Muscle layer of duodenum (tissue), 2 donors: ENCODE results near the gene URB1.

Experiments
- H3K27ac ChIP-seq: one replicate; pipeline ENCODE4 v1.7.0; 2013; ENCODE audit warnings: mild to moderate bottlenecking, low read length
- H3K27me3 ChIP-seq: one replicate; pipeline ENCODE4 v1.7.0; 2013; ENCODE audit warnings: low read depth, mild to moderate bottlenecking, control low read depth, low read length
- H3K36me3 ChIP-seq, 2 donors: one replicate each; pipeline ENCODE4 v1.7.0; 2013; ENCODE audit warnings: low read length in 2 of 2, control low read depth in 1 of 2, mild to moderate bottlenecking in 1 of 2; ENCODE audit not compliant: insufficient read depth in 2 of 2, control insufficient read depth in 1 of 2
- H3K4me1 ChIP-seq, 2 donors: one replicate each; pipeline ENCODE4 v1.7.0; 2013; ENCODE audit warnings: low read length in 2 of 2, mild to moderate bottlenecking in 2 of 2, control low read depth in 1 of 2, moderate library complexity in 1 of 2; ENCODE audit not compliant: insufficient read depth in 2 of 2, control insufficient read depth in 1 of 2
- H3K4me3 ChIP-seq, 2 donors: one replicate each; pipeline ENCODE4 v1.7.0; 2013; ENCODE audit warnings: low read length in 2 of 2, low read depth in 1 of 2, mild to moderate bottlenecking in 1 of 2
- H3K9me3 ChIP-seq, 2 donors: one replicate each; pipeline ENCODE4 v1.7.0; 2013; ENCODE audit warnings: low read length in 2 of 2, control low read depth in 1 of 2, mild to moderate bottlenecking in 1 of 2; ENCODE audit not compliant: control insufficient read depth in 1 of 2
- donor health status: healthy.

The URB1 gene

GRCh38 chr21:32325706-32326105, 67.1 kb downstream of the URB1 start:
- Histone ChIP-seq H3K9me3 (no peaks in the 10 kb centered on the region), H3K36me3 (peaks cover 37 to 40% of the 10 kb centered on the region in 2 donors), H3K4me3 (no peak overlapping the region), H3K4me1 (peaks cover 0 to 21% of the 10 kb centered on the region in 2 donors), H3K27ac (no peak overlapping the region), H3K27me3 (no peaks in the 10 kb centered on the region)

- no peak overlapping the region for H3K4me3 ChIP-seq
- H3K27ac ChIP-seq: no peak overlapping the region
- H3K9me3 ChIP-seq: no peaks in the 10 kb centered on the region
- peaks cover 0 to under 1% of the 10 kb centered on the region in 2 donors for H3K4me1 ChIP-seq
- H3K36me3 ChIP-seq: peaks cover 65 to 67% of the 10 kb centered on the region in 2 donors
- H3K27me3 ChIP-seq: no peaks in the 10 kb centered on the region
Measured at GRCh38 chr21:32322676-32323075, 70.1 kb downstream of the URB1 start.

- Histone ChIP-seq H3K9me3 (no peaks in the 10 kb centered on the region), H3K27ac (no peak overlapping the region), H3K4me3 (no peak overlapping the region), H3K27me3 (no peaks in the 10 kb centered on the region), H3K4me1 (no peaks in the 10 kb centered on the region), H3K36me3 (peaks cover 71 to 73% of the 10 kb centered on the region in 2 donors)
Measured at GRCh38 chr21:32322103-32322502, 70.7 kb downstream of the URB1 start.

GRCh38 chr21:32321480-32321879, 71.3 kb downstream of the URB1 start:
- Histone ChIP-seq H3K27ac (no peak overlapping the region), H3K27me3 (no peaks in the 10 kb centered on the region), H3K9me3 (no peaks in the 10 kb centered on the region), H3K4me1 (no peaks in the 10 kb centered on the region), H3K4me3 (no peak overlapping the region), H3K36me3 (peaks cover 76 to 79% of the 10 kb centered on the region in 2 donors)

- Histone ChIP-seq H3K27ac (no peak overlapping the region), H3K4me3 (no peak overlapping the region), H3K36me3 (peaks cover 79 to 87% of the 10 kb centered on the region in 2 donors), H3K27me3 (no peaks in the 10 kb centered on the region), H3K4me1 (no peaks in the 10 kb centered on the region), H3K9me3 (no peaks in the 10 kb centered on the region)
Measured at GRCh38 chr21:32320726-32321125, 72.1 kb downstream of the URB1 start.

- H3K4me1 ChIP-seq: no peaks in the 10 kb centered on the region
- peaks cover 74 to 89% of the 10 kb centered on the region in 2 donors for H3K36me3 ChIP-seq
- H3K27me3 ChIP-seq: no peaks in the 10 kb centered on the region
- H3K9me3 ChIP-seq: no peaks in the 10 kb centered on the region
- no peak overlapping the region for H3K27ac ChIP-seq
- H3K4me3 ChIP-seq: no peak overlapping the region
Measured at GRCh38 chr21:32320059-32320458, 72.8 kb downstream of the URB1 start.

- Histone ChIP-seq H3K9me3 (no peaks in the 10 kb centered on the region), H3K36me3 (peaks cover 72 to 87% of the 10 kb centered on the region in 2 donors), H3K27ac (no peak overlapping the region), H3K4me3 (no peak overlapping the region), H3K27me3 (no peaks in the 10 kb centered on the region), H3K4me1 (no peaks in the 10 kb centered on the region)
Measured at GRCh38 chr21:32319012-32319411, 73.8 kb downstream of the URB1 start.

GRCh38 chr21:32317726-32318125, 75.1 kb downstream of the URB1 start:
- Histone ChIP-seq H3K4me3 (no peak overlapping the region), H3K9me3 (no peaks in the 10 kb centered on the region), H3K27ac (no peak overlapping the region), H3K27me3 (no peaks in the 10 kb centered on the region), H3K4me1 (no peaks in the 10 kb centered on the region), H3K36me3 (peaks cover 62 to 74% of the 10 kb centered on the region in 2 donors)

- Histone ChIP-seq H3K4me3 (no peak overlapping the region), H3K27ac (no peak overlapping the region), H3K36me3 (peaks cover 60 to 67% of the 10 kb centered on the region in 2 donors), H3K27me3 (no peaks in the 10 kb centered on the region), H3K4me1 (no peaks in the 10 kb centered on the region), H3K9me3 (no peaks in the 10 kb centered on the region)
Measured at GRCh38 chr21:32316361-32317215, 76.2 kb downstream of the URB1 start.

- Histone ChIP-seq H3K9me3 (no peaks in the 10 kb centered on the region), H3K4me3 (no peak overlapping the region), H3K4me1 (no peaks in the 10 kb centered on the region), H3K27ac (no peak overlapping the region), H3K36me3 (peaks cover 63 to 67% of the 10 kb centered on the region in 2 donors), H3K27me3 (no peaks in the 10 kb centered on the region)
Measured at GRCh38 chr21:32315511-32316281, 77.1 kb downstream of the URB1 start.

- Histone ChIP-seq H3K36me3 (peaks cover 55 to 60% of the 10 kb centered on the region in 2 donors), H3K27me3 (no peaks in the 10 kb centered on the region), H3K27ac (no peak overlapping the region), H3K9me3 (no peaks in the 10 kb centered on the region), H3K4me3 (no peak overlapping the region), H3K4me1 (no peaks in the 10 kb centered on the region)
Measured at GRCh38 chr21:32314806-32315205, 78.0 kb downstream of the URB1 start.
